ENCODE results near the gene OR52A1. TPM values are rescaled to one million over a fixed set of nuclear protein-coding genes. Genes with fewer than 3 reads are reported as not detected.
"Not testable (repeated sequence)": the region's sequence is repeated elsewhere in the genome, so short reads cannot be mapped to it uniquely, and the experiment has no call there.

Gene OR52A1
- total and polyA plus RNA-seq, 8 donors = 0.02 to 0.03 (median 0.03) TPM; not detected in 2

- Histone ChIP-seq H3K9me3 (no peaks in the 10 kb centered on the region), H3K27me3 (no peaks in the 10 kb centered on the region), H3K27ac (no peak overlapping the region), H3K4me3 (no peak overlapping the region), H3K4me1 (no peaks in the 10 kb centered on the region), H3K36me3 (no peaks in the 10 kb centered on the region)
- DNase-seq = no peak
- ATAC-seq = no peak
- no peak for TF ChIP-seq CTCF (IDR thresholded peaks at IDR 0.05)
- intact Hi-C loops (cut with DNase I) = no loop called here
These were observed 20.4 kb upstream of the OR52A1 start for GRCh38 chr11:5174934-5175333.

GRCh38 chr11:5171856-5172255 lies 17.3 kb upstream of the OR52A1 start:
- intact Hi-C loops (cut with DNase I) = no loop called here
- no peaks in the 10 kb centered on the region for H3K9me3 ChIP-seq
- no peak for TF ChIP-seq CTCF (IDR thresholded peaks at IDR 0.05)
- no peak overlapping the region for H3K27ac ChIP-seq
- no peaks in the 10 kb centered on the region for H3K36me3 ChIP-seq
- no peak overlapping the region for H3K4me3 ChIP-seq
- no peak for DNase-seq
- ATAC-seq = no peak
- no peaks in the 10 kb centered on the region for H3K27me3 ChIP-seq
- H3K4me1 ChIP-seq = no peaks in the 10 kb centered on the region

- DNase-seq; intact Hi-C loops (cut with DNase I); H3K4me1 ChIP-seq: not testable (repeated sequence)
These were observed 11.3 kb upstream of the OR52A1 start for GRCh38 chr11:5165898-5166297.

GRCh38 chr11:5164807-5165206 lies 10.2 kb upstream of the OR52A1 start:
- ATAC-seq; intact Hi-C loops (cut with DNase I): not testable (repeated sequence)

More at GRCh38 chr11:5165898-5166297, 11.3 kb upstream of the OR52A1 start:
- H3K36me3 ChIP-seq, ATAC-seq, H3K4me3 ChIP-seq, H3K27ac ChIP-seq, H3K9me3 ChIP-seq, H3K27me3 ChIP-seq: not testable (repeated sequence)

GRCh38 chr11:5161045-5161444 lies 6.5 kb upstream of the OR52A1 start:
- intact Hi-C loops (cut with DNase I); DNase-seq; H3K27ac ChIP-seq; H3K27me3 ChIP-seq; H3K4me1 ChIP-seq; H3K36me3 ChIP-seq; H3K4me3 ChIP-seq; ATAC-seq; H3K9me3 ChIP-seq: not testable (repeated sequence)

More at GRCh38 chr11:5164807-5165206, 10.2 kb upstream of the OR52A1 start:
- H3K27me3 ChIP-seq, H3K9me3 ChIP-seq, DNase-seq, H3K36me3 ChIP-seq, H3K4me1 ChIP-seq, H3K27ac ChIP-seq, H3K4me3 ChIP-seq: not testable (repeated sequence)

- H3K4me3 ChIP-seq; intact Hi-C loops (cut with DNase I); H3K4me1 ChIP-seq; DNase-seq; H3K27ac ChIP-seq; H3K27me3 ChIP-seq; H3K36me3 ChIP-seq; ATAC-seq; H3K9me3 ChIP-seq: not testable (repeated sequence)
These were observed 5.7 kb upstream of the OR52A1 start for GRCh38 chr11:5160217-5160616.

- H3K9me3 ChIP-seq = no peaks in the 10 kb centered on the region
- intact Hi-C loops (cut with DNase I) = no loop called here
- no peak overlapping the region for H3K4me3 ChIP-seq
- DNase-seq = no peak
- H3K27ac ChIP-seq = no peak overlapping the region
- no peak for TF ChIP-seq CTCF (IDR thresholded peaks at IDR 0.05)
- H3K36me3 ChIP-seq = no peaks in the 10 kb centered on the region
- no peaks in the 10 kb centered on the region for H3K4me1 ChIP-seq
- H3K27me3 ChIP-seq = no peaks in the 10 kb centered on the region
- ATAC-seq = no peak
These were observed 5.2 kb upstream of the OR52A1 start for GRCh38 chr11:5159806-5160205.

Data from left lung (tissue), 10 donors.